ENCODE data around the gene PTPRE. TPM values are rescaled to one million over a fixed set of nuclear protein-coding genes. Genes with fewer than 3 reads are reported as not detected.

The PTPRE gene
- total and polyA plus RNA-seq, 4 donors = 1.5 to 12.5 (median 3.7) TPM

GRCh38 chr10:127869329-127869728, 37.6 kb upstream of the PTPRE start:
- no peaks in the 10 kb centered on the region for H3K36me3 ChIP-seq (ENCODE audit: control insufficient read depth in 4 of 4, insufficient read depth in 3 of 4, low read depth in 1 of 4, low read length in 3 of 4)
- no peak overlapping the region for H3K4me3 ChIP-seq (ENCODE audit: low read depth in 1 of 3, low read length in 3 of 3)
- H3K27ac ChIP-seq (ENCODE audit: low read depth in 1 of 2, low read length in 2 of 2) = no peak overlapping the region
- H3K9ac ChIP-seq (ENCODE audit: low read depth in 1 of 2, low read length in 2 of 2) = no peak overlapping the region
- no peak for DNase-seq (ENCODE audit: low spot score)
- H3K9me3 ChIP-seq (ENCODE audit: control insufficient read depth in 4 of 4, low read length in 3 of 4) = peaks cover 0 to 4% (median 0%) of the 10 kb centered on the region in 4 donors
- no peak for TF ChIP-seq RXRA (IDR thresholded peaks at IDR 0.05)
- TF ChIP-seq JUND (IDR thresholded peaks at IDR 0.05) = no peak
- no peak for TF ChIP-seq ATF3 (IDR thresholded peaks at IDR 0.05)
- TF ChIP-seq HNF4A (conservative IDR thresholded peaks at IDR 0.05) = no peak
- TF ChIP-seq FOXA2 (IDR thresholded peaks at IDR 0.05) = no peak
- TF ChIP-seq ZBTB33 (IDR thresholded peaks at IDR 0.05) = no peak
- TF ChIP-seq TAF1 (conservative IDR thresholded peaks at IDR 0.05) = no peak
- H3K27me3 ChIP-seq (ENCODE audit: control insufficient read depth in 4 of 4, insufficient read depth in 4 of 4, low read length in 3 of 4) = no peaks in the 10 kb centered on the region
- H3K4me1 ChIP-seq (ENCODE audit: control insufficient read depth in 4 of 4, insufficient read depth in 4 of 4, low read length in 3 of 4) = peaks cover 10 to 25% (median 20%) of the 10 kb centered on the region in 4 donors

- no peak overlapping the region for H3K9ac ChIP-seq (ENCODE audit: low read depth in 1 of 2, low read length in 2 of 2)
- H3K27me3 ChIP-seq (ENCODE audit: control insufficient read depth in 4 of 4, insufficient read depth in 4 of 4, low read length in 3 of 4) = no peaks in the 10 kb centered on the region
- H3K36me3 ChIP-seq (ENCODE audit: control insufficient read depth in 4 of 4, insufficient read depth in 3 of 4, low read depth in 1 of 4, low read length in 3 of 4) = no peaks in the 10 kb centered on the region
- H3K4me3 ChIP-seq (ENCODE audit: low read depth in 1 of 3, low read length in 3 of 3) = no peak overlapping the region
- whole genome bisulfite sequencing = 60% methylated on average over 7 of the region's 7 CpGs
- no peak for DNase-seq (ENCODE audit: low spot score)
- no peak overlapping the region for H3K27ac ChIP-seq (ENCODE audit: low read depth in 1 of 2, low read length in 2 of 2)
- H3K9me3 ChIP-seq (ENCODE audit: control insufficient read depth in 4 of 4, low read length in 3 of 4) = peaks cover 0 to 4% (median 0%) of the 10 kb centered on the region in 4 donors
- no peak for TF ChIP-seq CTCF (IDR thresholded peaks at IDR 0.05; ENCODE audit: low read depth, low read length, missing input control)
- TF ChIP-seq FOXA2 (IDR thresholded peaks at IDR 0.05) = no peak
- TF ChIP-seq HNF4G (IDR thresholded peaks at IDR 0.05) = no peak
- TF ChIP-seq JUND (IDR thresholded peaks at IDR 0.05) = no peak
- TF ChIP-seq RAD21 (IDR thresholded peaks at IDR 0.05) = no peak
- H3K4me1 ChIP-seq (ENCODE audit: control insufficient read depth in 4 of 4, insufficient read depth in 4 of 4, low read length in 3 of 4) = peaks cover 10 to 18% (median 15%) of the 10 kb centered on the region in 4 donors
Observed at GRCh38 chr10:127871631-127872010, 35.3 kb upstream of the PTPRE start.

DNA sequence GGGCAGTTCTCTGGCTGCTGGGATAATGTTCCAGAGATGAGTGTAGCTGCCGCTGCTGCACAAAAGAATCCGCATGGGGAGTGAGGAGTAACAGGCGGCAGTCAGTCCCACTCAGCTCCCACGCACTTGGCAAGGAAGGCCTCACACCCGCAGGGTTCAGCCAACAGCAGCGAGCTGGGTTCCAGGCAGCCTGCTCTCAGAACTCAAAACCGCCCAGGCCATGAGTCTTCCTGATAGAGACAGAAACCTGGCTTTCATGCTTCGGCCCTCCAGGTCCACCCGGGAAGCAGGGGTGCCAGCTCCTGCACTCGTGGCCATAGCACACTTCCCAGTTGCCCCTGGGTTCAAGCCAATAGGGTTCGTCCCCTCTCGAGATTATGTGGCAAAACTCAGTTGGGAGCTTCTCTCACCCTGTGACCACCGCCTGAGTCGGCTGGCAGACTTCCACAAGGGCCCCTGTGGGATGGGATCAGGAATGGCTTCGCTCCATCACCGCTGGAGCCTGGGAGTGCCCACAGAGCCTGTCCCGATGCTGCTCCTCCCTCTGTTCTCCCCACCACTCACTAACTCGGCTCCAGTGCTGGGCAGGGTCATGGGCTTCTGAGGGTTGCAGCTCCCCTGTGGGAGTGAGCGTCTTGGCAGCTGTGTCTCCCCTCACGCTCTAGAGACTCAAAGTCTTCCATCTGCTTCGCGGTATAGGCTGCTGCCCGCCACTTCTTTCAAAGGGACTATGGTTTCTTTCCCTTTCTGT, 34.7 kb upstream of the PTPRE start:
- peaks cover 0 to 4% (median 0%) of the 10 kb centered on the region in 4 donors for H3K9me3 ChIP-seq (ENCODE audit: control insufficient read depth in 4 of 4, low read length in 3 of 4)
- 65% methylated on average over 23 of the region's 23 CpGs for whole genome bisulfite sequencing
- H3K36me3 ChIP-seq (ENCODE audit: control insufficient read depth in 4 of 4, insufficient read depth in 3 of 4, low read depth in 1 of 4, low read length in 3 of 4) = no peaks in the 10 kb centered on the region
- H3K4me1 ChIP-seq (ENCODE audit: control insufficient read depth in 4 of 4, insufficient read depth in 4 of 4, low read length in 3 of 4) = peaks cover 8 to 18% (median 15%) of the 10 kb centered on the region in 4 donors
- H3K27ac ChIP-seq (ENCODE audit: low read depth in 1 of 2, low read length in 2 of 2) = peak overlapping the region in 1 of 2 donors; percentile 15
- no peak for DNase-seq (ENCODE audit: low spot score)
- TF ChIP-seq, protein P1, sequence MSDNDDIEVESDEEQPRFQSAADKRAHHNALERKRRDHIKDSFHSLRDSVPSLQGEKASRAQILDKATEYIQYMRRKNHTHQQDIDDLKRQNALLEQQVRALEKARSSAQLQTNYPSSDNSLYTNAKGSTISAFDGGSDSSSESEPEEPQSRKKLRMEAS (IDR thresholded peaks at IDR 0.05) = no peak
- TF ChIP-seq FOXA2 (IDR thresholded peaks at IDR 0.05) (no peak), JUND (IDR thresholded peaks at IDR 0.05) (no peak), REST (IDR thresholded peaks at IDR 0.05) (no peak), HNF4A (conservative IDR thresholded peaks at IDR 0.05) (peak in 1 of 2 donors; percentile 33), ATF3 (IDR thresholded peaks at IDR 0.05) (no peak), HNF4G (IDR thresholded peaks at IDR 0.05) (no peak), YY1 (IDR thresholded peaks at IDR 0.05) (no peak), RXRA (IDR thresholded peaks at IDR 0.05) (peak in 1 of 2 donors; percentile 26), EGR1 (IDR thresholded peaks at IDR 0.05; ENCODE audit: low read depth in 2 of 2) (peak in 1 of 2 donors; percentile 68)
- H3K9ac ChIP-seq (ENCODE audit: low read depth in 1 of 2, low read length in 2 of 2) = no peak overlapping the region
- H3K27me3 ChIP-seq (ENCODE audit: control insufficient read depth in 4 of 4, insufficient read depth in 4 of 4, low read length in 3 of 4) = no peaks in the 10 kb centered on the region
- H3K4me3 ChIP-seq (ENCODE audit: low read depth in 1 of 3, low read length in 3 of 3) = no peak overlapping the region

All from liver (tissue), 9 donors.